ENCODE results near the gene SNTA1.
"Not testable (repeated sequence)": the region's sequence is repeated elsewhere in the genome, so short reads cannot be mapped to it uniquely, and the experiment has no call there.

SNTA1 gene

DNA sequence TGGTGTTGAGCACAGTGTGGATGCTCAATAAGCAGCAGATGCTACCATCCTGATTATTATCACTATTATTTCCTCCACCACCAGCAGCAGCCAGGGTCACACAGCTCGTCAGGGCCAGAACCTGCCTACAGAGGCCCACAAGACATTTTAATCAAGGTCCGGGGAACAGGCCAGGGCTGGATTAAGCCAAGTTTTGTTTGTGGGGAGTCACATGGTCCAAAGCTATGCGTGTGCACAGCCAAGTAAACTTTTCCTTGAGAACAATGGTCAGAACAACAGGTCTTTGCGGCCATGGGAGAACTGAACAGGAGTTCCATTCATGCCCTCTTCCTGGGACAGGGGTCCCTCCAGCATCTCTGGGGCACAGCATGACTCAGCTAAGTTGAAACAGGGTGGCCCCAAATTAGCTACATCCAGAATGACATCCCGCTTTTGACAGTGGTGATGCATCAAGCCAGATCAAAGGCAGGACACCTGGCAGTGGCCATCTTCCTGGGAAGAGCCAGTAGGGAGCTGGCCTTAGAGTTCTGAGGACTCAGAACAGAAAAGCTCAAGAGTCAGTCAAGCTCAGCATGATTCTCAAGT, 11.7 kb downstream of the SNTA1 start:
- no peak for DNase-seq (ENCODE audit: low read depth, low spot score)

DNA sequence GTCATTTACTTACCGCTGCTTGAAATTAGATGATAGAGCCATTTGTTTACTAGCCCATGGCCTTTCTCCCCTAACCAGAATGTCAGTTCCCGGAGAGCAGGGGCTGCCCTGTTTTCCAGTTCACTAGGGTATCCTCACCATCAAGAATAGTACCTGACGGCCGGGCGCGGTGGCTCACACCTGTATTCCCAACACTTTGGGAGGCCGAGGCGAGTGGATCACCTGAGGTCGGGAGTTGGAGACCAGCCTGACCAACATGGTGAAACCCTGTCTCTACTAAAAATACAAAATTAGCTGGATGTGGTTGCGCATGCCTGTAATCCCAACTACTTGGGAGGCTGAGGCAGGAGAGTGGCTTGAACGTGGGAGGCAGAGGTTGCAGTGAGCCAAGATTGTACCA, 19.7 kb downstream of the SNTA1 start:
- not testable (repeated sequence) for DNase-seq (ENCODE audit: low read depth, low spot score)

GRCh38 chr20:33423141-33423834, 20.3 kb downstream of the SNTA1 start:
- no peak for DNase-seq (ENCODE audit: low read depth, low spot score)

DNA sequence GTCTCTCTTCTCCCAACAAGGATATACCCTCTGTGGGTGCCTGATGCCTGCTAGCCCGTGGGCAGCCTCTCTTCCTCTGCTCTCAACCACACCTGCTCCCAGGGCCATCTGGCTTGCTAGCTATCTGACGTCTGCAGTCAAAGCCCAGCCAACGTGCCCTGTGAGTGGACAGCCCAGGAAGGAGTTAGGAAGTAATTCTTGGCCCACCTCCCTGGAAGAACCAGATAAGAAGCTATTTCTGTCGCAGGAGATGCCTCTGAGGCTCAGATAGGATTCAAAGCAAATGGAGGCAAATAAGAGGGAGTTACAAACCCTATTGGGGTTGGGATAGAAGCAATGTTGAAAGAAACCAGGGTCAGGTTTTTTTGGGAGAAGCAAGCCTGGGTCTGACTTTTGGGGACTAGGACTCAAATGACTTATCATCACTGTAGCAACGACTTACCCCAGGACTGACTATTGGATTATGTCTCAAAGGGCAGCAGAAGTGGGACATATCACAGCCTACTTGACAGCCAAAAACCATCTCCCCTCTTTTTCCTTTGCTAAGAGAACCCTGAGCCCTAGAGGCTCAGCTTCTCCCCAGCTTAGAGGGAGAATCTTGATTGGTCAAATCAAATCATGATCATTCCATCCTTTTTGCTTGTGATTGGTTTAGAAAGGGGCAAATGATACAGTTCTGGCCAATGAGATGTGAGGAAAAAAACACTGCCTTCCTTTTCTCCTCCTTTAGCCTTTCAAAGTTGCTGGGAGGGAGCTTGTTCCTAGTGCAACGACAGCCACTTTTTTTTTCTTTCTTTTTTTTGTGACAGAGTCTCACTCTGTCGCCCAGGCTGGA, 24.2 kb downstream of the SNTA1 start:
- no peak for DNase-seq (ENCODE audit: low read depth, low spot score)

DNA sequence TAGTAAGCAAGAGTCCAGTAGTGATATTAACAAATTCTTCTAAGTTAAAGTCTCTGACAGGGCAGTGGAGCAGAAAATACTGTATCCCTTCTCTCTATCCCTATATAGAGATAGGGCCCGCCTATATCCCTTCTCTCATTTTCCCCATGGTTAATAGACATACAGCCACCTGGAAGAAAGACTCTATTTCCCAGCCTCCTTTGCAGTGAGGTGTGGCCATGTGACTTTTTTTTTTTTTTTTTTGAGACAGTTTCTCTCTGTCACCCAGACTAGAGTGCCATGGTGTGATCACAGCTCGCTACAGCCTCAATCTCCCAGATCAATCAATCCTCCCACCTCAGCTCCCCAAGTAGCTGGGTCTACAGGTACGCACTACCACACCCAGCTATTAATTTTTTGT, 25.5 kb downstream of the SNTA1 start:
- DNase-seq (ENCODE audit: low read depth, low spot score), result no peak

DNA sequence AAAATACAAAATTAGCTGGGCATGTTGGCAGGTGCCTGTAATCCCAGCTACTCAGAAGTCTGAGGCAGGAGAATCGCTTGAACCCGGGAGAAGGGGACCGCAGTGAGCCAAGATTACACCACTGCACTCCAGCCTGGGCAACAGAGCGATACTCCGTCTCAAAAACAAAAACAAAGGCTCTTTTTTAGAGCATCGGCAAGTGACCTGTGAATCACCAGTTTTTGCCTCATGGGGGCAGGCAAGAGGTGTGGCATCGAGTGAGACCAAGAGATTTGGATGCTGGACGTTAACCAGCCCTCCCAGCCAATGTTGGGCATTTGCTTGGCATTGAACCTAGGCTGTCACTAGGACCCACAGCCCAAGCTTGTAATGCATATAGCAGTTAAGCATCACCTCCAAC, 27.6 kb downstream of the SNTA1 start:
- DNase-seq (ENCODE audit: low read depth, low spot score), result no peak

GRCh38 chr20:33412484-33412838, 31.1 kb downstream of the SNTA1 start:
- DNase-seq (ENCODE audit: low read depth, low spot score), result no peak

GRCh38 chr20:33411711-33412483, 31.7 kb downstream of the SNTA1 start:
- no peak for DNase-seq (ENCODE audit: low read depth, low spot score)

DNA sequence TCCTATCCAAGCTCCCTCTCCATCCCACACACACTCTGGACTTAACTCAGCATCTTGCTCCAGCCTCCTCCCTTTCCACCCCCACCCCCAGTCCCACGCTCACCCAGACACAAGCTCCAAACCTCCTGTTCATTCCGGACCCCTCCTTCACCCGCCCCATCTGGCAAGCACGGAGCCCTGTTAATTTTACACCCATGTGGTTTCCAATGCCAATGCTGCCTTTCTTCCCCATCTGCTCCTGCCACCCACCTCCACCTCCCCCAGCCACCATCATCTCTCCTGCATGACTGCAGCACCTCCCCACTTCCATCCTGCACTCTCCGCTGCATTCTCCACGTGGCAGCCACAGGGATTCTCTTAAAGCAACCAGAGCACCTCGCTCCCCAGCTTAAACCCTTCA, 32.3 kb downstream of the SNTA1 start:
- DNase-seq (ENCODE audit: low read depth, low spot score), result no peak

- no peak for DNase-seq (ENCODE audit: low read depth, low spot score)
Observed at GRCh38 chr20:33410081-33410742, 33.4 kb downstream of the SNTA1 start.

DNA sequence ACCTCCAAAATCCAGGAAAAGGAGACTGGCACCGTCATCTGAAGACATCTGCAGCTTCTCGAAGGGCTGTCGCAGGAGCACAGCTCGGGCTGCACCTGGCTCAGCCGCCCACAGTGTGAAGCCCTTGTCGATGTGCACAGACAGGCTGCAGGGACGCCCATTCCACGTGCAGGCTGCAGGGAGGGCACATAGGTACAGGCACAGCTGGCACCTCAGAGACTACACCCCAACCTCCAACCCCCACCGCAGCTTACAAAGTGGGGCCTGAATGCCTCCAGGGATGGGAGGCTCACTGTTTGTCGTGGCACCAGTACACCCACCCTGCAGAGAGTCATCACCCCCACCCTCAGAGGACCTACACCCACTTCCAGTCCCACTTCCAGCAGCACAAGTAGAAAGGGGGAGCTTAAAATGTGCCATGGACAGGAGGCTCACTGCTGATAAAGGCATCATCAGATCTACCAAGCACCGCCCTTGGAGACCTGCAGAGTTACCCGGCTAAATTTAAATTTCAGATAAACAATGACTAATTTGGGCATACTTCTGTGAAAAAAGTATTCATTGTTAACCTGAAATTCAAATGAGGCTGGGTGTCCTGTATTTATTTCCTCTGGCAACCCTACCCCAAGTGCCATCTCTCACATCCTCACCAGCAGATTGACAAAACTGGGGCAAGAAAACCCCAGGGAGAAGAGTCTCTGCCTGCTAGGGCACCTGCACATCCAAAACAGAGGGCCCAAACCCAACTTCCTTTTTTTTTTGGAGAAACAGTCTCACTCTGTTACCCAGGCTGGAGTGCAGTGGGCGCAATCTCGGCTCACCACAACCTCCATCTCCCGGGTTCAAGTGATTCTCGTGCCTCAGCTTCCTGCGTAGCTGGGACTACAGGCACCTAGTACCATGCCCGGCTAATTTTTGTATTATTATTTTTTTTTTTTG, 34.6 kb downstream of the SNTA1 start:
- no peak for DNase-seq (ENCODE audit: low read depth, low spot score)

DNA sequence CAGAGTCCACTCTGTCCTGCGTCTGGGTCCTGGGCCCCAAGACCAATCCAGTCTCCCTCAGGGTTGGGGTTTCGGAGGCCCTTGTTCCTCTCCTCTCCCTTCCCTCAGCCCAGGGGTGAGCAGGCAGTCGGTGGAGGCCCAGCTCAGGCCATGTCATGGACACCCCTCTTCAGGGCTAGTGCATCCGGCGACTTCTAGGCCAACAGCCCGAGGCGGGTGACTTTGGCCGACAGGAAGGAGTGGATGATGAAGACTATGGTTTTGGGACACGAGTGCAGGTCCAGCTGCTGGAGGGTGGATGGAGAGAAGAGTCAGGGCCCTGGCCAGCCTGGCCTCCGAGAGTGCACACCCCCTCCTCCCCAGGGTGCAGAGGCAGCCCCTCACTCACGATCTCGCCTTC, 35.2 kb downstream of the SNTA1 start:
- DNase-seq (ENCODE audit: low read depth, low spot score), result no peak

- DNase-seq (ENCODE audit: low read depth, low spot score), result no peak
Observed at GRCh38 chr20:33407796-33408195, 35.8 kb downstream of the SNTA1 start.

DNA sequence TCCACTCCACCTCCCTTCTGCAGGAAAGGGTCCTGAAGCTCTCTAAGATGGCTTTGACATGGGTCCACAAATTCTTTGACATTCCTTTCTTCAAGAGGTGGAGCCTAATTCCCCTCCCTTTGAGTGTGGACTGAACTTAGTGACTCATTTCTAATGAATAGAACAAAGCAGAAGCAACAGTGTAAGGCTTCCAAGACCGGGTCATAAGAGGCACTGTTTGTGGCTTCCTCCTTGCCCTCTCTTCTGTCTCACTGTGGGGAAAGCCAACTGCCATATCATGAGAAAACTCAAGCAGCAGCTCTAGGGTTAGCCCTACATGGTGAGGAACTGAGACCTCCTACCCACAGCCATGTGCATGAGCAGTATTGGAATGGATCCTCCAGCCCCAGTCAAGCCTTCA, 36.3 kb downstream of the SNTA1 start:
- no peak for DNase-seq (ENCODE audit: low read depth, low spot score)

- no peak for DNase-seq (ENCODE audit: low read depth, low spot score)
Observed at GRCh38 chr20:33404281-33404680, 39.3 kb downstream of the SNTA1 start.

DNA sequence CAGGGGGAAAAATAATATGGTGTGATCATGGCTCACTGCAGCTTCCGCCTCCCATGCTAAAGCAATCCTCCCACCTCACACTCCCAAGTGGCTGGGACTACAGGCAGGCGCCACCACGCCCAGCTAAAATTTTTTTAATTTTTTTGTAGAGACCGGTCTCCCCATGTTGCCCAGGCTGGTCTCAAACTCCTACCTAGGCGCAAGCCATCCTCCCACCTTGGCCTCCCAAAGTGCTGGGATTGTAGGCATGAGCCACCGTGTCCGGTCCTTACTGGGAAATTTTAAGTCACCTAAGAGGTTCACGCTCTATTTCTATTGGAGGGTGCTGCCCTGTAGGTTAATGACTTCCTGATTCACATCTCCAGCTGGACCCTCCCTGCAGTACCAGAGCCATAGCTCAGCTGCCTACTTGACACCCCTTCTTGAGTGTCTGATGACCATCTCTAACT, 41.6 kb downstream of the SNTA1 start:
- DNase-seq (ENCODE audit: low read depth, low spot score), result no peak

GRCh38 chr20:33401184-33401920, 42.2 kb downstream of the SNTA1 start, which contains the start of gene CDK5RAP1:
CDK5RAP1 (minus strand) TSS chr20:33401519; CDS start chr20:33397064, 4,455 bp downstream.
- DNase-seq (ENCODE audit: low read depth, low spot score), result peak; percentile 74

- no peak for DNase-seq (ENCODE audit: low read depth, low spot score)
Observed at GRCh38 chr20:33400812-33401183, 42.8 kb downstream of the SNTA1 start.

GRCh38 chr20:33399924-33400323, 43.6 kb downstream of the SNTA1 start:
- no peak for DNase-seq (ENCODE audit: low read depth, low spot score)

GRCh38 chr20:33394718-33395117, 48.8 kb downstream of the SNTA1 start:
- DNase-seq (ENCODE audit: low read depth, low spot score), result no peak

Measured in smooth muscle cell of the brain vasculature (primary cell).